ENCODE data around the gene ANTXRL.
"Not testable (repeated sequence)": the region's sequence is repeated elsewhere in the genome, so short reads cannot be mapped to it uniquely, and the experiment has no call there.

The ANTXRL gene

GRCh38 chr10:46299536-46300369 is 13.0 kb downstream of the ANTXRL start:
- H3K27me3 ChIP-seq (ENCODE audit: insufficient read depth, low read length, poor library complexity) = no peaks in the 10 kb centered on the region
- no peak overlapping the region for H3K9ac ChIP-seq (ENCODE audit: low read depth, low read length)
- no peaks in the 10 kb centered on the region for H3K36me3 ChIP-seq (ENCODE audit: insufficient read depth, low read length)
- ATAC-seq (ENCODE audit: insufficient read depth, low read depth) = no peak
- peaks cover 5% of the 10 kb centered on the region; the same call in 1 of the 2 replicates for H3K4me1 ChIP-seq (ENCODE audit: insufficient read depth, low read length)
- H3K79me2 ChIP-seq (ENCODE audit: insufficient read depth, low read length) = no peaks in the 10 kb centered on the region
- no peak overlapping the region for H3K4me2 ChIP-seq (ENCODE audit: insufficient read depth, low read length)
- H2AFZ ChIP-seq (ENCODE audit: low read depth, low read length) = no peak overlapping the region
- no peaks in the 10 kb centered on the region for H3K9me3 ChIP-seq (ENCODE audit: insufficient read depth, low read length, severe bottlenecking)
- no peaks in the 10 kb centered on the region for H4K20me1 ChIP-seq (ENCODE audit: insufficient read depth, low read length)
- no peak overlapping the region for H3K4me3 ChIP-seq (ENCODE audit: low read depth in 1 of 2, low read length in 2 of 2)
- no peak overlapping the region for H3K27ac ChIP-seq (ENCODE audit: low read length)
- no peak for DNase-seq
- TF ChIP-seq, protein P1, sequence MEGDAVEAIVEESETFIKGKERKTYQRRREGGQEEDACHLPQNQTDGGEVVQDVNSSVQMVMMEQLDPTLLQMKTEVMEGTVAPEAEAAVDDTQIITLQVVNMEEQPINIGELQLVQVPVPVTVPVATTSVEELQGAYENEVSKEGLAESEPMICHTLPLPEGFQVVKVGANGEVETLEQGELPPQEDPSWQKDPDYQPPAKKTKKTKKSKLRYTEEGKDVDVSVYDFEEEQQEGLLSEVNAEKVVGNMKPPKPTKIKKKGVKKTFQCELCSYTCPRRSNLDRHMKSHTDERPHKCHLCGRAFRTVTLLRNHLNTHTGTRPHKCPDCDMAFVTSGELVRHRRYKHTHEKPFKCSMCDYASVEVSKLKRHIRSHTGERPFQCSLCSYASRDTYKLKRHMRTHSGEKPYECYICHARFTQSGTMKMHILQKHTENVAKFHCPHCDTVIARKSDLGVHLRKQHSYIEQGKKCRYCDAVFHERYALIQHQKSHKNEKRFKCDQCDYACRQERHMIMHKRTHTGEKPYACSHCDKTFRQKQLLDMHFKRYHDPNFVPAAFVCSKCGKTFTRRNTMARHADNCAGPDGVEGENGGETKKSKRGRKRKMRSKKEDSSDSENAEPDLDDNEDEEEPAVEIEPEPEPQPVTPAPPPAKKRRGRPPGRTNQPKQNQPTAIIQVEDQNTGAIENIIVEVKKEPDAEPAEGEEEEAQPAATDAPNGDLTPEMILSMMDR (IDR thresholded peaks at IDR 0.05; ENCODE audit: borderline replicate concordance, extremely low read depth, low read length, poor library complexity, severe bottlenecking) = no peak
- no peak for TF ChIP-seq EZH2 (IDR thresholded peaks at IDR 0.05; ENCODE audit: borderline replicate concordance, low read depth, low read length, severe bottlenecking)

DNA sequence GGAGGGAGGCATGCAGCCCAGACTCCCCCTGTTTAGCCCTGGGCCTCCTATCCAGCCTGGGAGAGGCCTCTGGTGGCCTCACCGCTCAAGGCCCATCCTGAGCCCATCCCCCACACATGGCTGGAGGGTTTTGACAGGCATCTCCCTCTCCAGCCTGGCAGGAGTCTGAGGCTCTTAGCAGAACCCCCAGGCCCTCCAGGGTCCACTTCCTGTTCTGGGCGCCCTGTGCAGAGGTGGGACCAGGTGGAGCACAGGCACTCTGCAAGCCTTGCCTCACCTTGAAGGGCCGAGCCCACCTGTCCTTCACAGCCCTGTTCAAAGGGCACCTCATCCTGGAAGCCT is 13.5 kb downstream of the ANTXRL start:
- not testable (repeated sequence) for H3K27ac ChIP-seq (ENCODE audit: low read length); H4K20me1 ChIP-seq (ENCODE audit: insufficient read depth, low read length); DNase-seq; H3K4me3 ChIP-seq (ENCODE audit: low read depth in 1 of 2, low read length in 2 of 2); H3K27me3 ChIP-seq (ENCODE audit: insufficient read depth, low read length, poor library complexity); H3K4me2 ChIP-seq (ENCODE audit: insufficient read depth, low read length); H3K36me3 ChIP-seq (ENCODE audit: insufficient read depth, low read length); H3K79me2 ChIP-seq (ENCODE audit: insufficient read depth, low read length); ATAC-seq (ENCODE audit: insufficient read depth, low read depth); H2AFZ ChIP-seq (ENCODE audit: low read depth, low read length); H3K9me3 ChIP-seq (ENCODE audit: insufficient read depth, low read length, severe bottlenecking); H3K9ac ChIP-seq (ENCODE audit: low read depth, low read length); H3K4me1 ChIP-seq (ENCODE audit: insufficient read depth, low read length)

DNA sequence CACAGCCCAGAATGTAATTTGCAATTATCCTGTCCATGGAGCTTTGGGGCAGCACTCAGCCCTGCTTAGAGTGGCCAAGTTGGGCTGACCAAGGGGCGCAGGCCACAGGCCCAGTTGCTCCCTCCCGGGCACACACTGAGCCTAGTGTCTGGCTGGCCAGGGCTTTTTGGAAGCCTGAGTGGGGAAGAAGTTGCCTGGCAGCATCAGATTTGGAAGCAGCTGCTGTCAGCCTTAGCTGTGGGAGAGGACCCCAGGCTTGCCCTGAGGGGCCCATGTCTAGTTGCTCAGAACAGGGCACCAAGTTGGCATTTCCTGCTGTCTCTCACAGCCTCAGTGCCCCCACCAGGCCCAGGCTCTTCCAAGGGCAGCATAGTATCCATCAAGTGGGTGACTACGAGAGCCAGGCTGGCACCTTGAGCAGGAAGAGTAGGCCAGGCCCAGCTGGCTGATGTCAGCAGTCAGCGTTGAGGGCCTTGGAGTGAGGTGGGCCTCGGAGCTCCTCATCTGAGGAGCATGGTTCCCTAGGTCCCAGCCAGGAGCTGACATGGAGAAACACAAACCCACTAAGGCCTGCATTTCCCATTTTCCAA is 14.4 kb downstream of the ANTXRL start:
- DNase-seq (no peak), ATAC-seq (ENCODE audit: insufficient read depth, low read depth) (no peak)
- Histone ChIP-seq H3K79me2 (ENCODE audit: insufficient read depth, low read length) (no peaks in the 10 kb centered on the region), H3K9me3 (ENCODE audit: insufficient read depth, low read length, severe bottlenecking) (no peaks in the 10 kb centered on the region), H3K36me3 (ENCODE audit: insufficient read depth, low read length) (no peaks in the 10 kb centered on the region), H3K27me3 (ENCODE audit: insufficient read depth, low read length, poor library complexity) (no peaks in the 10 kb centered on the region), H3K4me1 (ENCODE audit: insufficient read depth, low read length) (peaks cover 5% of the 10 kb centered on the region; the same call in 1 of the 2 replicates), H3K4me3 (ENCODE audit: low read depth in 1 of 2, low read length in 2 of 2) (no peak overlapping the region), H3K9ac (ENCODE audit: low read depth, low read length) (no peak overlapping the region), H4K20me1 (ENCODE audit: insufficient read depth, low read length) (no peaks in the 10 kb centered on the region), H3K4me2 (ENCODE audit: insufficient read depth, low read length) (no peak overlapping the region), H2AFZ (ENCODE audit: low read depth, low read length) (no peak overlapping the region), H3K27ac (ENCODE audit: low read length) (no peak overlapping the region)
- TF ChIP-seq, protein P1 (IDR thresholded peaks at IDR 0.05; ENCODE audit: borderline replicate concordance, extremely low read depth, low read length, poor library complexity, severe bottlenecking) = no peak
- no peak for TF ChIP-seq EZH2 (IDR thresholded peaks at IDR 0.05; ENCODE audit: borderline replicate concordance, low read depth, low read length, severe bottlenecking)

GRCh38 chr10:46301721-46302479 is 15.1 kb downstream of the ANTXRL start:
- Histone ChIP-seq H3K79me2 (ENCODE audit: insufficient read depth, low read length) (no peaks in the 10 kb centered on the region), H3K4me3 (ENCODE audit: low read depth in 1 of 2, low read length in 2 of 2) (no peak overlapping the region), H3K27me3 (ENCODE audit: insufficient read depth, low read length, poor library complexity) (no peaks in the 10 kb centered on the region), H3K27ac (ENCODE audit: low read length) (no peak overlapping the region), H2AFZ (ENCODE audit: low read depth, low read length) (no peak overlapping the region), H3K4me1 (ENCODE audit: insufficient read depth, low read length) (peaks cover 5% of the 10 kb centered on the region; the same call in 1 of the 2 replicates), H3K9ac (ENCODE audit: low read depth, low read length) (no peak overlapping the region), H4K20me1 (ENCODE audit: insufficient read depth, low read length) (no peaks in the 10 kb centered on the region; the same call in 1 of the 2 replicates), H3K36me3 (ENCODE audit: insufficient read depth, low read length) (no peaks in the 10 kb centered on the region), H3K9me3 (ENCODE audit: insufficient read depth, low read length, severe bottlenecking) (no peaks in the 10 kb centered on the region), H3K4me2 (ENCODE audit: insufficient read depth, low read length) (no peak overlapping the region)
- TF ChIP-seq, protein P1 (IDR thresholded peaks at IDR 0.05; ENCODE audit: borderline replicate concordance, extremely low read depth, low read length, poor library complexity, severe bottlenecking) = no peak
- TF ChIP-seq EZH2 (IDR thresholded peaks at IDR 0.05; ENCODE audit: borderline replicate concordance, low read depth, low read length, severe bottlenecking) = no peak
- ATAC-seq (ENCODE audit: insufficient read depth, low read depth) = no peak
- DNase-seq = no peak

DNA sequence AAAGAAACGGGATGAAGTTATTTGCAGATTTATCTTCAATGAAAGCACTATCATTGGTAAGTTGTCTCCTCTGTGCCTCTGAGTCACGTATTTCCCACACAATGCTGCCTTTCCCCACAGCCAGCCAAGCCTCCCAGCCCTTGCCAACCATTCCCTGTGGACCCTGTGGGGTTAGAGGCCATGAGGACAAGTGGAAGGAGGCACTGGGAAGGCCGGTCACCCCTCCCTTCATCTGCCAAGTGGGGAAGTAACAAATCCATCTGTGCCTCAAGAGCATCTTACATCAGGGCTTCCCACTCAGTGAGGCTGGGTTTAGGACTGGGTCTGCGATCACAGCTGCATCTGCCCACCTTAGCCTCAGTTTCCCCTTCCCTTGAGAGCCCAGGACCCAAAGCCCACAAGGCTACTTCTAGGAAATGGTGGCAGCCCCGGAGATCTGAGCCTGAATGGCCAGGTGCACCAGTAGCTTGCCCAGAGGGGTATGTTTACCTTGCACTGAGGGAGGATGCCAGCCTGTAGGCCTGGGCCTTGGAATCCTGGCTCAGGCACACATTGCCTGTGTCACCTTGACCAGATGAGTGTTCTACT is 16.1 kb downstream of the ANTXRL start:
- not testable (repeated sequence) for H3K27ac ChIP-seq (ENCODE audit: low read length); H3K27me3 ChIP-seq (ENCODE audit: insufficient read depth, low read length, poor library complexity); H3K9me3 ChIP-seq (ENCODE audit: insufficient read depth, low read length, severe bottlenecking); H2AFZ ChIP-seq (ENCODE audit: low read depth, low read length); H3K36me3 ChIP-seq (ENCODE audit: insufficient read depth, low read length); ATAC-seq (ENCODE audit: insufficient read depth, low read depth); H3K4me1 ChIP-seq (ENCODE audit: insufficient read depth, low read length); H3K4me2 ChIP-seq (ENCODE audit: insufficient read depth, low read length); H3K79me2 ChIP-seq (ENCODE audit: insufficient read depth, low read length); H3K9ac ChIP-seq (ENCODE audit: low read depth, low read length); H3K4me3 ChIP-seq (ENCODE audit: low read depth in 1 of 2, low read length in 2 of 2); DNase-seq; H4K20me1 ChIP-seq (ENCODE audit: insufficient read depth, low read length)
